HCT116 (cell line): ENCODE results near the gene TPI1.

Source experiments
- CBX3 ChIP-seq: IDR thresholded peaks from 2 replicates; pipeline ENCODE4 v1.6.1; 2012; ENCODE audit warnings: low read depth
- CEBPB ChIP-seq: IDR thresholded peaks from 2 replicates; pipeline ENCODE4 v1.6.1; 2012; ENCODE audit warnings: low read depth
- EGR1 ChIP-seq: IDR thresholded peaks from 2 replicates; pipeline ENCODE4 v1.6.1; 2012; ENCODE audit warnings: low read depth
- EZH2 ChIP-seq: fragments of 200-600 bp; sonication (generic); IDR thresholded peaks from 2 replicates; pipeline ENCODE4 v1.6.1; 2017; ENCODE audit warnings: antibody characterized with exemption, mixed run types
- EZH2phosphoT487 ChIP-seq: fragments of 200-600 bp; IDR thresholded peaks from 2 replicates; pipeline ENCODE4 v1.6.1; 2018; ENCODE audit warnings: antibody characterized with exemption, borderline replicate concordance
- POLR2A ChIP-seq: IDR thresholded peaks from 2 replicates; pipeline ENCODE4 v1.7.0; 2011; ENCODE audit warnings: borderline replicate concordance; ENCODE audit not compliant: insufficient read depth, insufficient read length; ENCODE audit errors: extremely low read depth
- SIN3A ChIP-seq: IDR thresholded peaks from 2 replicates; pipeline ENCODE4 v1.6.1; 2012; ENCODE audit warnings: low read depth
- YY1 ChIP-seq: IDR thresholded peaks from 2 replicates; pipeline ENCODE4 v1.6.1; 2011; ENCODE audit warnings: low read length, low read depth, moderate library complexity, mild to moderate bottlenecking; ENCODE audit not compliant: insufficient replicate concordance; ENCODE audit errors: extremely low read depth
- TF ChIP-seq, protein P1 (sequence below), 3 experiments: fragments of 200-600 bp in 1 of 3; sonication (generic) in 1 of 3; IDR thresholded peaks in 2 of 3; conservative IDR thresholded peaks in 1 of 3; 2 replicates each; pipeline ENCODE4 v1.5.1; 2012 to 2017; ENCODE audit warnings: low read depth in 2 of 3, low read length in 2 of 3, antibody characterized with exemption in 1 of 3, borderline replicate concordance in 1 of 3, control low read depth in 1 of 3, mild to moderate bottlenecking in 1 of 3, mixed read lengths in 1 of 3, mixed run types in 1 of 3, moderate library complexity in 1 of 3; ENCODE audit not compliant: insufficient read depth in 1 of 3
- TF ChIP-seq, protein P2 (sequence below): IDR thresholded peaks from 2 replicates; pipeline ENCODE4 v1.6.1; 2012; ENCODE audit warnings: low read depth

DNA sequence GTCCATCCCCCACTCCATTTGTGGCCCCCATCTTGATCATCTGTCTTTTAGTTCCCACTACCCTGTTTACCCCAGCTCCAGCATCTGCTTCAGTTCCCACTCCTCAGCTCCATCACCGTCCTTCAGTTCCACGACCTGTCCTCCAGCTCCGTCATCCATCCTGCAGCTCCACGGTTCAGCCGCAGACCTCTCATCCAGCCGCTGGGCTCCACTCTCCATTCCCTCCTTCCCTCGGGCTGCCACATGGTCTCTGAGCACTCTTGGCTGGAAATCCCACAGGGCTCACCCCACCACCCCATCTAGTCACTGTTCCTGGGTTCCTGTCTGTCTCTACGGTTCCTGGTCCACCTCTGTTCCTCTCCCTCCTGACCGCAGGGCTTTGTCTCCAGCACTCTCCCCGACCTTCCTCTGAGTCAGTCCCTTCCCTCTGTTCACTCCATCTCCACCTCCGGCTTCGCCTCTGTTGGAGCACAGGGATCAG is 42.4 kb upstream of the TPI1 start:
- TF ChIP-seq EZH2phosphoT487, result no peak
- no peak for TF ChIP-seq CBX3
- TF ChIP-seq, protein P1, sequence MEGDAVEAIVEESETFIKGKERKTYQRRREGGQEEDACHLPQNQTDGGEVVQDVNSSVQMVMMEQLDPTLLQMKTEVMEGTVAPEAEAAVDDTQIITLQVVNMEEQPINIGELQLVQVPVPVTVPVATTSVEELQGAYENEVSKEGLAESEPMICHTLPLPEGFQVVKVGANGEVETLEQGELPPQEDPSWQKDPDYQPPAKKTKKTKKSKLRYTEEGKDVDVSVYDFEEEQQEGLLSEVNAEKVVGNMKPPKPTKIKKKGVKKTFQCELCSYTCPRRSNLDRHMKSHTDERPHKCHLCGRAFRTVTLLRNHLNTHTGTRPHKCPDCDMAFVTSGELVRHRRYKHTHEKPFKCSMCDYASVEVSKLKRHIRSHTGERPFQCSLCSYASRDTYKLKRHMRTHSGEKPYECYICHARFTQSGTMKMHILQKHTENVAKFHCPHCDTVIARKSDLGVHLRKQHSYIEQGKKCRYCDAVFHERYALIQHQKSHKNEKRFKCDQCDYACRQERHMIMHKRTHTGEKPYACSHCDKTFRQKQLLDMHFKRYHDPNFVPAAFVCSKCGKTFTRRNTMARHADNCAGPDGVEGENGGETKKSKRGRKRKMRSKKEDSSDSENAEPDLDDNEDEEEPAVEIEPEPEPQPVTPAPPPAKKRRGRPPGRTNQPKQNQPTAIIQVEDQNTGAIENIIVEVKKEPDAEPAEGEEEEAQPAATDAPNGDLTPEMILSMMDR (IDR thresholded peaks at IDR 0.05 in 2 of 3, conservative IDR thresholded peaks at IDR 0.05 in 1 of 3; ENCODE audit: borderline replicate concordance in 1 of 3, insufficient read depth in 1 of 3, low read depth in 2 of 3, low read length in 2 of 3), result no peak
- TF ChIP-seq EZH2, result no peak
- TF ChIP-seq, protein P2, sequence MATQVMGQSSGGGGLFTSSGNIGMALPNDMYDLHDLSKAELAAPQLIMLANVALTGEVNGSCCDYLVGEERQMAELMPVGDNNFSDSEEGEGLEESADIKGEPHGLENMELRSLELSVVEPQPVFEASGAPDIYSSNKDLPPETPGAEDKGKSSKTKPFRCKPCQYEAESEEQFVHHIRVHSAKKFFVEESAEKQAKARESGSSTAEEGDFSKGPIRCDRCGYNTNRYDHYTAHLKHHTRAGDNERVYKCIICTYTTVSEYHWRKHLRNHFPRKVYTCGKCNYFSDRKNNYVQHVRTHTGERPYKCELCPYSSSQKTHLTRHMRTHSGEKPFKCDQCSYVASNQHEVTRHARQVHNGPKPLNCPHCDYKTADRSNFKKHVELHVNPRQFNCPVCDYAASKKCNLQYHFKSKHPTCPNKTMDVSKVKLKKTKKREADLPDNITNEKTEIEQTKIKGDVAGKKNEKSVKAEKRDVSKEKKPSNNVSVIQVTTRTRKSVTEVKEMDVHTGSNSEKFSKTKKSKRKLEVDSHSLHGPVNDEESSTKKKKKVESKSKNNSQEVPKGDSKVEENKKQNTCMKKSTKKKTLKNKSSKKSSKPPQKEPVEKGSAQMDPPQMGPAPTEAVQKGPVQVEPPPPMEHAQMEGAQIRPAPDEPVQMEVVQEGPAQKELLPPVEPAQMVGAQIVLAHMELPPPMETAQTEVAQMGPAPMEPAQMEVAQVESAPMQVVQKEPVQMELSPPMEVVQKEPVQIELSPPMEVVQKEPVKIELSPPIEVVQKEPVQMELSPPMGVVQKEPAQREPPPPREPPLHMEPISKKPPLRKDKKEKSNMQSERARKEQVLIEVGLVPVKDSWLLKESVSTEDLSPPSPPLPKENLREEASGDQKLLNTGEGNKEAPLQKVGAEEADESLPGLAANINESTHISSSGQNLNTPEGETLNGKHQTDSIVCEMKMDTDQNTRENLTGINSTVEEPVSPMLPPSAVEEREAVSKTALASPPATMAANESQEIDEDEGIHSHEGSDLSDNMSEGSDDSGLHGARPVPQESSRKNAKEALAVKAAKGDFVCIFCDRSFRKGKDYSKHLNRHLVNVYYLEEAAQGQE, result no peak
- TF ChIP-seq EGR1, result no peak
- TF ChIP-seq POLR2A, result no peak
- TF ChIP-seq CEBPB, result no peak
- TF ChIP-seq YY1, result no peak
- no peak for TF ChIP-seq SIN3A
